NOMO-1 treated with DMSO at 0.1 percent for 48 hours (cell line): ENCODE data around the gene NEU1.
A peak's percentile ranks its signal among the peaks of the same experiment; 100 is the strongest.
"Not testable (repeated sequence)": the region's sequence is repeated elsewhere in the genome, so short reads cannot be mapped to it uniquely, and the experiment has no call there.

Experiments
- DNase-seq: peaks from one replicate; lab custom pipeline; 2025; ENCODE audit not compliant: unreplicated experiment; lab: John Stamatoyannopoulos, UW

The NEU1 gene

DNA sequence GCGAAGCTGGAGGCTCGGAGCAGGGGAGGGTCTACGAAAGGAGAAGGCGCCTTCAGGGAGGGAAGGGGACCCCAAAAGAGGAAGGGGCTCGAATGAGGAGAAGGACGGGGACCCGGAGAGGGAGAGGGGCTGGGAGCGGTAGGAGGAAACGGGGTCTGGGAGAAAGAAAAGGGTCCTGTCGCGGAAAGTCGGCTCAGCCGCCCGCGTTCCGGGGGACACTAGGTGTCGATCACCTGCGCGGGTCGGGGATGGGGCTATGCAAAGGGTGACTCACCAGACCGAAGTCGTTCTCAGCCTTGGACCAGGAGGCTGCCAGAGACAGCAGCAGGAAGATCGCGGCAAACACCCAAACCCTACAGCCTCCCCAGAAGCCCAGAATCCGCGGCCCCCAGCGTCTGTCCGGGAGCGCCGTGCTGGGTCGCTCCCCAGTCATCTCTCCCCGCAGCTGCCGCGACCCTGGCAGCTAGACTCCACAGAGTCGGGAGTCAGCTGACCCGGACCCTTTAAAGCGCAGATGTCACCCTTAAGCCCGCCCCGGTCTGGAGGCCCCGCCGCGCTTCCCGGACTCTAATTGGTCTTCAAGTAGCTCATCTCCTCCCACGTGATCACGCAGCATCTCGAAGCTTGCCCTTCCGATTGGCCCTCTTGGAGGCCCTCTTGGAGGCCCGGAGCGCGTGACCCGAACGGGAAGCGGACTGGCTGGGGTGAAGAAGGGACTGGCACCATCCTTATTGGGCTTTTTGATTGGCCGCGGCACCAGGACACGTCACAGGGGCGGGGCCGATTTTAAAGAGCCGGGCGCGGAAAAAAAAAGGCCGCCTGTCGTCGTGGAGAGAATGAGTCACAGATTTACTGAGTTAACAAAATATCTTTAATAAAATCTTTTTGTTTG, at the start of gene NEU1:
Gene NEU1, minus strand, starts transcription at position 478 of the 892 bp plus-strand sequence. Its CDS starts 45 bp downstream, at position 433.
- peak; percentile 100 for DNase-seq

DNA sequence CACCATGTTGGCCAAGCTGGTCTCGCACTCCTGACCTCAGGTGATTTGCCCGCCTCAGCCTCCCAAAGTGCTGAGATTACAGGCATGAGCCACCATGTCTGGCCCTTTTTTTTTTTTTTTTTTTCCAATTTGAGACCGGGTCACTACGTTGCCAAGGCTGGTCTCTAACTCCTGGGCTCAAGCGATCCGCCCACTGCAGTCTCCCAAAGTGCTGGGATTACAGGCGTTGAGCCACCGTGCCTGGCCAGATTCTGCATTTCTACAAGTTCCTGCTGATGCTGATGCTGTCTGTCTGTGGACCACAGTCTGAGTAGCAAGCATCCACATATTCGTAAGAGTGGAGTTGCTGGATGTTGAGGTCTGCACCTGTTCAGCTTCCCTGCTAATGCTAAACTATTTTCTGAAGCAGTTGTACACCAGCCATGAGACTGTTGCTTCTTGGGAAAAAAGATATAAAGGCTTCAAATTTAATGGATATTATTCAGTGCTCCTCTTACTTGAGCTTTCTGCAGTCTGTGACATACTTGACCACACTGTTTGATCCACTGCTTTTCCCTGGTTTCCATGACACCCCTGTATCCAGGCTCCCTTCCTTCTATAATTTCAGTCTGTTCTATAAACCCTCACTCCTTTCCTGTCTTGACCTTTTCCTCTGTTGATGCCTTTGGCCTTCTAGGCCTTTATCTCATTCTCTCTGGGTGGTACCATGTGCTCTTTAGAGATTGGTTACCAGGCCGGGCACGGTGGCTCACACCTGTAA, 49.4 kb upstream of the NEU1 start:
- no peak for DNase-seq

DNA sequence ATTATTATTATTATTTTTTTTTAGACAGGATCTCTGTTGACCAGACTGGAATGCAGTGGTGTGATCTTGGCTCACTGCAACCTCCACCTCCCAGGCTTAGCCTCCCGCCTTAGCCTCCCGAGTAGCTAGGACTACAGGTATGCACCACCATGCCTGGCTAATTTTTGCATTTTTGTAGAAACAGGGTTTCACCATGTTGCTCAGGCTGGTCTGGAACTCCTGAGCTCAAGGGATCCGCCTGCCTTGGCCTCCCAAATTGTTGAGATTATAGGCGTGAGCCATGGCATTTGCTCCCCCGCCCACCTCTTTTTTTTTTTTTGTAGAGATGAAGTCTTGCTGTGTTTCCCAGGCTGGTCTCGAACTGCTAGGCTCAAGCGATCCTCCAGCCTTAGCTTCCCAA, 46.7 kb upstream of the NEU1 start:
- DNase-seq, result not testable (repeated sequence)

DNA sequence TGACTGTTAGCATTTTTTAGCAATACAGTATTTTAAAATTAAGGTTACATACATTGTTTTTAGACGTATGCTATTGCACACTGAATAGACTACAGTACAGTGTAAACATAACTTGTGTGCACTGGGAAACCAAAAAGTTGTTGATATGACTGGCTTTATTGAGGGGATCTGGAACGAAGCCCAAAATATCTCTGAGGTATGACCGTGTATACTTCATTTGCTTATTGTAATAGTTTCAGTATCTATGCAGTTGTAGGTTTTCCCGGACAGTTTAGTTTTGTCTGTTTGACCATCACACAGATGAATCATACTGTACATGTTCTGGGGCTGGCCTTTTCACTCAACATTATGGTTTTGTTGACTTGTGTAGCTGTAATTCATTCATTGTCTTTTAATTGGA, 46.2 kb upstream of the NEU1 start:
- no peak for DNase-seq

DNA sequence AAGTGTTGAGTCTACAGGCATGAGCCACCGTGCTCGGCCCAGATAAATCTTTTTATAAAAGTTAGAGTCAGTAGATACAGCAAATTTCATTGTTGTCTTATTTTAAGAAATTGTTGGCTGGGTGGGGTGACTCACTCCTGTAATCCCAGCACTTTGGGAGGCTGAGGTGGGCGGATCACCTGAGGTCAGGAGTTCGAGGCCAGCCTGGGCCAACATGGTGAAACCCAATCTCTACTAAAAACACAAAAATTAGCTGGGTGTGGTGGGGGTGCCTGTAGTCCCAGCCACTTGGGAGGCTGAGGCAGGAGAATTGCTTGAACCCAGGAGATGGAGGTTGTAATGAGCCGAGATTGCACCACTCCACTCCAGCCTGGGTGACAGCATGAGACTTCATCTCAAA, 45.6 kb upstream of the NEU1 start:
- not testable (repeated sequence) for DNase-seq

DNA sequence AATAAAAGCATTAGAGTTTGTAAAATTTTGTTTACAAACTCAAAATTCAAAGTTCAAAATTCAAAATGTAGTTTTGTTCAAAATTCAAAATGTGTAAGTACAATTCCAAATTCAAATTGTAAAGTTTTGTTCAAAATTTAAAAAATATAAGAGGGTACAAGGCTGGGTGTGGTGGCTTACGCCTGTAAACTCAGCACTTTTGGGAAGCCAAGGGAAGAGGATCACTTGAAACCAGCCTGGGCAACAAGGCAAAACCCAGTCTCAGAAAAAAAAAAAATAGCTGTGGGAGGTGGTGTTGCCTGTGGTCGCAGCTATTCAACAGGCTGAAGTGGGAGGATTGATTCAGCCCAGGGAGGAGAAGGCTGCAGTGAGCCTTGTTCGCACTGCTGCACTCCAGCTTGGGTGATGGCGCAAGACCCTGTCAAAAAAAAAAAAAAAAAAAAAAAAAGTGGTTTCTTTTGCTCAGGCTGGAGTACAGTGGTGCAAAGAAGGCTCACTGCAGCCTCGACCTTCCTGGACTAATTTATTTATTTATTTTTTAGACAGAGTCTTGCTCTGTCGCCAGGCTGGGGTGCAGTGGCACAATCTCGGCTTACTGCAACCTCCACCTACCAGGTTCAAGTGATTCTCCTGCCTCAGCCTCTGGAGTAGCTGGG, 44.7 kb upstream of the NEU1 start:
- DNase-seq, result peak; percentile 84

DNA sequence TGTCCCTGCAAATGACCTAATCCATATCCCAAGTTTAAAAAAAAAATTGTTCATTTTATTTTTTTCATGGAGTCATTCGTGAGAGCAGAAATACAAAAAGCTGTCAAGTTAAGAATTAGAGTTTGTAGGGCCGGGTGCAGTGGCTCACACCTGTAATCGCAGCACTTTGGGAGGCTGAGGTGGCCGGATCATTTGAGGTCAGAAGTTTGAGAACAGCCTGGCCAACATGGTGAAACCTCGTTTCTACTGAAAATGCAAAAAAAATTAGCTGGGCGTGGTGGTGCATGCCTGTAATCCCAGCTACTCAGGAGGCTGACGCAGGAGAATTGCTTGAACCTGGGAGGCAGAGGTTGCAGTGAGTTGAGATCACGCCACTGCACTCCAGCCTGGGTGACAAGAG, 44.1 kb upstream of the NEU1 start:
- DNase-seq, result not testable (repeated sequence)

DNA sequence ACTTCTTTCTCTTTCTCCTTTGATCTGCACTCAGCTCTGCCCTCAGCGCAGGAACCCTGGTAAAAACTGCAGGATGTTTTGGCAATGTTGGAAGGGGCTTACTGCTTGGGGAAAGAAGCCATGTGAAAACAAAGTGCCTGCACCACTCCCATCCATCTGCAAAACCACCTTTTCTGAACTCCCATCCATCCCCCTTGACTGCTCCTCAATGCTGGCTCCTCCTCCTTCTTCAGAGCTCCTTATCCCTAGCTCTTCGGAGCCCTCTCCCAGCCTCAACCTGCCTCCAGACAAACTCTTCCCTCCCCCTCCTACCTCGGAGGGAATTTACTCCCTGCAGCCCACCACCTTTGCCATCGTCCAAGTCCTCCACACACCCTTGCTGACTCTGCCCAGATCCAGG, 43.5 kb upstream of the NEU1 start:
- no peak for DNase-seq

DNA sequence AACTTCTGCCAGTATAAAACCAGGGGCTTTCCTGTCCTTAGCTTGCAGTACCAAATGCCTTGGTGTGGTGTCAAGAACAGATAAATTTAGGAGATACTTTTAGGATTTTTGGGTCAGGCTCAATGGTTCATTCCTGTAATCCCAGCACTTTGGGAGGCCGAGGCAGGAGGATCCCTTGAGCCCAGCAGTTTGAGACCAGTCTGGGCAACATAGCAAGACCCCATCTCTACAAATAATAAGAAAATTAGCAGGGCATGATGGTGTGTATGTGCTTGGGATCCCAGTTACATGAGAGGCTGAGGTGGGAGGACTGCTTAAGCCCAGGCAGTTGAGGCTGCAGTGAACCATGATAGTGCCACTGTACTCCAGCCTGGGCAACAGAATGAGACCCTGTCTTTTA, 42.4 kb upstream of the NEU1 start:
- no peak for DNase-seq

DNA sequence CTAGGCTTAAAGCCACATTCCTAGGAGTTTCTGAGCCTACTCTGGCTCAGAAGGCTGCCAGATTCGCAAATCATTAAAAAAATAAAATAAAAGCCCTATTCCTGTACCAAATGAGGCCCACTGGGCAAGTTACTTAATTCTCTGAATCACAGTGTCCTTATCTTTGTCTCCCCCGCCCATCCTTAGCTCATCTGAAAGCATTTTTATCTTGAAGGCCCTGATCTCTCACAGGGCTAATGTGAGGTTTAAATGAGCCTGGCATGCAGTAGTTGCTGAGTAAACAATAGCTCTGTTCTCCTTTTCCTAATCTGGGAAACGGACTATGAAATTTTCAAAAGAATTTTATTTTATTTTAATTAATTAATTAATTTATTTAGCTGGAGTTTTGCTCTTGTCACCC, 41.3 kb upstream of the NEU1 start:
- no peak for DNase-seq

DNA sequence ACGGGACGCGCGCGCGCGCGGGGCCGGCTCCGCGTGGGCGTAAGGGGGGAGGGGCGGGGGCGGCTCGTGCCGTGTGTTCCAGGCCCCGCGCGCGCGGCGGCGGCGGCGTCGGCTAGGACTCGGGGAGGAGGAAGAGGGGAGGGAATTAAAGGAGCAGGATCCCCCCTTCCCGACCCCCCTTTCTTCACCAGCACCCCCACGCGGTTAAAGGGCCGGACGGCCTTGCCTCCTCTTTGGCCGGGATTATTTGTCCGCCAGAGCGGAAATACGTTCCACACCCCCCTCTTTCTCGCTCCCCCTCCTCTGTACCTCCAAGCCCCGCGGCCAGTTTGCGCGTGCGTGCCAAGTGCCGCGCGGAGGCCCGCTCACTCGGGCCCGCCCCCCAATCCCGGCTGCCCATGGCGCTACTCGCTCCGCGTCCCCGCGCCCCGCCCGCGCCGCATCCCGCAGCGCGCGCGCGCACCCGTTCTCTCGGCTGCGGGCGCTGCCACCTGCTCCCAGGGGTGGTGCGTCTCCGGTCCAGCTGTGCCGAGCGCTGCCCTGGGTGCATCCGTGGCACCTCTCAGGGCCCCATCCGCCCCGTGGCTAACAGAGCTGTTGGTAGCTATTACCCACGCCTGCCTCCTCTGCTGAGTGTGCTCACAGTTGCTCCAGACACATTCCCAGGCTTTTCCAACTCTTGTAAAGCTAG, 39.5 kb upstream of the NEU1 start, which contains the start of gene ZBTB12:
Gene ZBTB12, minus strand, starts transcription at position 134 of the 691 bp plus-strand sequence. CDS start 781 bp downstream, outside the sequence.
- DNase-seq, result peak; percentile 87

DNA sequence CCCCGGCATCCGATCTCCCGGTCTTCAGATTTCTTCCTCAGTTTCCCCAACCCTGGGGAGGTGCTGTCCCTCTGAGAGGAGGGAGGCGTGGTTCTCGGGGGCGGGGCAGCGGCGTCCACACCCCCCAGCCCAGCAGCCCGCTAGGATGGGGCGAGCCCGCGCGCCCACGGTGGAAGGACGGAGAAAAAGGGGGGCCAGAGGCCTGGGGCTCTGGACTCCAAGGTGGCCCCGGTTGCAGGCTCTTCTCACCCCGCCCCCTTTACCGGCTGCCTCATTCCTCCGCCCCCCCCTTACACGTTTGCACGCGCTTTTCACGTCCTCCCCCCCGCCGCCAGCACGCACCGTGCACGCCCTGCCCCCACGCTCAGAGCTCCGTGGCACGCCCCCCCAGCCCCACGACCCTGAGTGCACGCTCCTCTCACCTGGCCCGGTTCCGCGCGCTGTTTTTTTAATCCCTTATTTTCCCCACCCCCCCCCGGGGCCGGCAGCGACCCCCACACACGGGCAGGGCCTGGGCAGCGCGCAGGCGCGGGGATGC, 38.9 kb upstream of the NEU1 start:
- DNase-seq, result peak; percentile 34

DNA sequence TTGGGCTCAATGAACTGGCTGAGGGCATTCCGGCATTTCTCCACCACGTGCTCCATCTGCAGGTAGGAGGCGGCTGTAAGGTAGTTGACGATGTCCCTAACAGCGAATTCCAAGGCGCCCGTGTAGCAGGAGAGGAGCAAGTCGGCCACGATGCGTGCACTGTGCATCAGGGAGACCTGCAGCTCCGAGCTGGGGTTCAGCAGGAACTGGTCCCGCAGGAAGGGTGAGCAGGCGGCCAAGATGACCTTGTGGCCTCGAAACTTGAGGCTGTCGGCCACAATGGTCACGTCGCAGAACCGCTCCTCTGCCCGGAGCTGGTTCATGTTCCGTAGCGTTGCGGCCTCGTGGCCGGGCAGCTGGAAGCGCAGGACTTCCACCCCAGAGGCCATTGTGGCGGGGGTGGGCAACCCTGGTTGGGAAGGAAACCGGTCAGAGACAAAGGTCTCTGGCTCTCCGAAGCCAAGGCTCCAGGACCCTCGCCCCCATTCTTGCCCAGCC, 38.3 kb upstream of the NEU1 start:
- DNase-seq, result no peak

DNA sequence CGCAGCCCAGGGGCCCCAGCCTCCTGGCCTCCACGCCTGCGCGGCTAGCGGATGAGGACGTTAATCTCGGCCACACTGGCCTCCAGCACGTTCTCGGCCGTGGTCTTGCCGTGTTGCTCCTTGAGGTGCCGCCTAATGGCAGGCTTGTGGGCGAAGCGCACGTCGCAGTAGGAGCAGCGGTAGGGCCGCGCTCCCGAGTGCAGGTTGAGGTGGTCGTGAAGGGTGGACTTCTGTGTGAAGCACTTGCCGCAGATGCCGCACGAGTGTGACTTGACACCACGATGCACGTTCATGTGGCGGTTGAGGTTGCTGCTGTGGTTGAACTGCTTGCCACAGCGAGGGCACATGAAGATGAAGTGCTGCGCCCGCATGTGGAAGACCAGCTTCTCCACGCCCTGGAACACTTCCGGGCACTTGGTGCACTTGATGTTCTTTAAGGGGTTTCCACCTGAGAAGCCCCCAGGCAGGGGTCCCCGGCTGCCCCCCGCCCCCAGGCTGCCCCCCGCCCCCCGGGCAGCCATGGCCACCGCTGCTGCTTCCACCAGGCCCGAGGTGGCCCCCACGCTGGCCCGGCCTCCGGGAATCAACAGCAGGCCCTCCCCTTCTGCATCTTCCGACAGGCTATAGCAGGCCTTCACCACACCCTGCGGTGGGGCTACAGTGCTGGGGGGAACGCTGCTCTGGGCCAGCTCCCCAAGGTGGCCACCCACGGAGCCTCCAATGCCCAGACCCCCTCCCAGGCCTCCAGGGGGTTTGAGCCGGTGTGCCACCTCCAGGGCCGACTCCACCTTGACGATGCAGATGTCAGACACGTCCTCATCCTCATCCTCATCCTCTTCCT, 37.5 kb upstream of the NEU1 start:
- DNase-seq, result no peak

DNA sequence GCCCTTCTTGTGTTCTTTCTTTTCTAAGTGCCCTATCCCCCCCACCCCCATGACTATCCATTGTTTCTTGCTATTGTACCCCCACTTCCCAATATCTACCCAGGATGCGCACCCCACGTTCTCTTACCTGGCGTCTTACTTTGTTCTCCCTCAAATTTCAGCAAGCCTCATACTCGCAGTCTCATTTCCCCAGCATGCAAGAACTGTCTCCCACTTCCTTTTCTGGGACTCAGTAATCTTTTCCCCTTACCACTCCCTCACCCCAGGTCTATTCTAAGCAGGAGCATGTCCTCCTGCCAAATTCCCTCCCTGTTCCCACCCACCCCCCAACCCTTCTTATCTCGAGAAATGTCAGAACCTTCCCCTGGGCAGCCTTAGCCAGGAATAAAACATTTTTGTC, 36.6 kb upstream of the NEU1 start:
- no peak for DNase-seq

DNA sequence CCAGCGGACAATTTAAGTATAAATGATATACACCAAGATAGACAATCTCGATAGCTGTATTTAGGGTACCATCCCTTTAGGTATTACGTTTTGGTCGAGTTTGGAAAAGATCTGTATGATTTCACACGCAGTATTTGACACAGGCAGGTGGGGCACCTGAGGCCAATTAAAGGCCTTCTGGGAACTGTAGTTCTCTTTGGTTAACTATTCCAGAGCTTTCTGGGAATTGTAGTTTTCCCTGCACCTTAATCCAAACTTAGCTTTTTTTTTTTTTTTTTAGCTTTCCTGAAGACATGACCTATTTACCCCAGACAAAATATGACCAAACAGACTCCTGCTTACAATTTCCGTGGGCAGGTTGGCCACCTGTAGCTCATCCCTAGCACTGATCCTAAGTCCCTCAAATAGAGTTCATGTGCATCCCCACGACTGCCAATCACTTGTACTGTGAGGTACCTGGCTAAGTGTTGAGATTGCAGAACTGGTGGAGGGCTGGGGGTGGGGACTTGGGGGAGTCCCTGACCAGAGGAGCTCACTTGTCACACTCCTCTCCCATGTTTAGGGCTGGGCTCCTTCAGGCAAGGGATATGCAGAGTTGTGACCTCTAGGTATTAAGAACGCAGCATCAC, 35.9 kb upstream of the NEU1 start:
- DNase-seq, result peak; percentile 47

DNA sequence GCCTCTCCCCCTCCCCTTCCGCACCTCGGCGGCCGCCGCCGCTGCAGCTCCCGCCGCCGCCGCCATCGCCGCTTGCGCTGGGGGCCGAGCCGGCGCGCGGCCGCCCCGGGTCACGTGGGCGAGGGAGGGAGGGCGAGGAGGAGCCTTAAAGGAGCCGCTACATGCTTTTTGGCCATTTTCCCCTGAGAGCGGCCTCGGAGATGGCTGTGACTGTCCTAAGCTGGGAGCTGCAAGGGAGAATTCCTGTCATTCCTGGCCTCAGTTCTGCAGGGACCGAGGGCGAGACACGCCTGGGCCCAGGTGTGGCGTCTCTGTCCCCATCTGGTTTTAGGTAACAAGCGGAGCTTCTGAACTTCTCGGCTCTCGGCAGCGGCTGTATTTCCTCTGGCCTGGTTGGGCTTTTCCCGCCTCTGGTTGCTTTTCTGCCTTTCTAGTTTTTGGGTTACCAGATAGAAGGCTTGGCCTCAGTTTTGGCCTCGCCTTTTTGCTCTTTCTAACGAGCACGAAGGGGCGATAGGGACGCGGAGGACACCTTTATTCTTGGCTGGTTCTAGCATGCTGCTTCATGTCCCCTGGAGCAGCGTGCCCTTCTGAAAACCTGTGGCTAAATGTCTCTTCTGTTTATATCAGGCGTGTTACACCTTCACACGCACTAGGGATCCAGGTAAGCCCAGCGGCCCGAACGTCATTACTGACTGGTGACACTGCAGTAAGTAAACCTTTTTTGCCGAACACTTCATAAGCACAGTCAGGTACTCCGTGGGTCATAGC, 35.2 kb upstream of the NEU1 start, which contains the start of gene EHMT2:
Gene EHMT2, minus strand, starts transcription at position 87 of the 771 bp plus-strand sequence. Its CDS starts 21 bp downstream, at position 66.
- DNase-seq, result peak; percentile 82
